Measurements from ENCODE around the gene MARCHF9. TPM values are rescaled to one million over a fixed set of nuclear protein-coding genes. Genes with fewer than 3 reads are reported as not detected.

The MARCHF9 gene
- total RNA-seq, 2 donors from 2014 or later: 13.6 to 15.8 TPM

DNA sequence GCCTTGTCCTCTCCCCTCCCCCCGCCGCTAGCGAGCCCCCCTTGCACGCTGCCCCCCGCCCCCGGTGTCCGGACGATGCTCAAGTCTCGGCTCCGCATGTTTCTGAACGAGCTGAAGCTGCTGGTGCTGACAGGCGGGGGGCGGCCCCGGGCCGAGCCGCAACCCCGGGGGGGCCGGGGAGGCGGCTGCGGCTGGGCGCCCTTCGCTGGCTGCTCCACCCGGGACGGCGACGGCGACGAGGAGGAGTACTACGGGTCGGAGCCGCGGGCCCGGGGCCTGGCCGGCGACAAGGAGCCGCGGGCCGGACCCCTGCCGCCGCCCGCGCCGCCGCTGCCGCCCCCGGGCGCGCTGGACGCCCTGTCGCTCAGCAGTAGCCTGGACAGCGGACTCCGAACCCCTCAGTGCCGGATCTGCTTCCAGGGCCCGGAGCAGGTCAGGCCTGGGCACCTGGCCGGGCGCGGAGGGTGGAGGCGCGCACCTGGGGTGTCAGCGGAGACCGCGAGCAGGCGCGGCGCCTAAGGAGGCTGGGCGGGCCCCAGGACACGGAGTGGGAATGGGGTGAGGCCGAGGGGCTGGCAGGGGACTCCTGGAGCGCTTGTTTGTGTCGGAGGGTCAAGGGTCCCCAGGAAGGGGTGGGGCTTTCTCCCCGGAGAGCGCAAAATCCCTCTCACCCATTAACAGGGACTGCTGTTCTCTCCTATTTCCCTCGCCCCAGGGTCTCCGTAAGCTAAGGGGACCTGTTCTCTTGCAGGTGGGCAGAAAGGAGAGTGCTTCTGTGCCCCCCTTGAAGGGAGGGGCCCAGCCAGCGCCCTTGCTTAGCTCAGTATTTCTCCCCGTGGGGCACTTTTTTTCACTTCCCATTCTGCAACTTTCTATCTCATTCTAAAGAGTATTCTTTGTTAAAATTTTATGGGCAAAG lies 810 bp downstream of the MARCHF9 start:
- no peak overlapping the region for H3K27ac ChIP-seq (ENCODE audit: low read depth, low read length)
- peaks cover 22% of the 10 kb centered on the region for H3K36me3 Mint-ChIP-seq (ENCODE audit: low read depth)
- H3K9ac ChIP-seq (ENCODE audit: extremely low read depth, low read length, poor library complexity, severe bottlenecking): no peak overlapping the region
- DNase-seq: peak; percentile 83
- no peaks in the 10 kb centered on the region for H3K9me3 Mint-ChIP-seq
- peaks cover 46% of the 10 kb centered on the region for H3K27me3 ChIP-seq (ENCODE audit: control insufficient read depth, insufficient read depth, low read length, poor library complexity, severe bottlenecking)
- peaks cover 12% of the 10 kb centered on the region for H3K36me3 ChIP-seq (ENCODE audit: control insufficient read depth, insufficient read depth, low read length)
- H3K4me3 Mint-ChIP-seq: peak overlapping the region; percentile 73
- H3K27me3 Mint-ChIP-seq (ENCODE audit: insufficient read depth): peaks cover 59% of the 10 kb centered on the region
- peak overlapping the region; percentile 79 for H3K4me3 ChIP-seq (ENCODE audit: low read length)
- H3K4me1 ChIP-seq (ENCODE audit: control insufficient read depth, insufficient read depth, low read length): peaks cover 4% of the 10 kb centered on the region
- no peak overlapping the region for H3K27ac Mint-ChIP-seq
- no peaks in the 10 kb centered on the region for H3K9me3 ChIP-seq (ENCODE audit: control insufficient read depth, low read length)
- TF ChIP-seq, protein P1, sequence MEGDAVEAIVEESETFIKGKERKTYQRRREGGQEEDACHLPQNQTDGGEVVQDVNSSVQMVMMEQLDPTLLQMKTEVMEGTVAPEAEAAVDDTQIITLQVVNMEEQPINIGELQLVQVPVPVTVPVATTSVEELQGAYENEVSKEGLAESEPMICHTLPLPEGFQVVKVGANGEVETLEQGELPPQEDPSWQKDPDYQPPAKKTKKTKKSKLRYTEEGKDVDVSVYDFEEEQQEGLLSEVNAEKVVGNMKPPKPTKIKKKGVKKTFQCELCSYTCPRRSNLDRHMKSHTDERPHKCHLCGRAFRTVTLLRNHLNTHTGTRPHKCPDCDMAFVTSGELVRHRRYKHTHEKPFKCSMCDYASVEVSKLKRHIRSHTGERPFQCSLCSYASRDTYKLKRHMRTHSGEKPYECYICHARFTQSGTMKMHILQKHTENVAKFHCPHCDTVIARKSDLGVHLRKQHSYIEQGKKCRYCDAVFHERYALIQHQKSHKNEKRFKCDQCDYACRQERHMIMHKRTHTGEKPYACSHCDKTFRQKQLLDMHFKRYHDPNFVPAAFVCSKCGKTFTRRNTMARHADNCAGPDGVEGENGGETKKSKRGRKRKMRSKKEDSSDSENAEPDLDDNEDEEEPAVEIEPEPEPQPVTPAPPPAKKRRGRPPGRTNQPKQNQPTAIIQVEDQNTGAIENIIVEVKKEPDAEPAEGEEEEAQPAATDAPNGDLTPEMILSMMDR (conservative IDR thresholded peaks at IDR 0.05): no peak
- WGBS, 2 experiments (ENCODE audit: insufficient coverage in 1 of 2, insufficient read length in 1 of 2): 0% methylated on average over 28 to 70 of the region's 76 CpGs
- peaks cover 36% of the 10 kb centered on the region for H3K4me1 Mint-ChIP-seq

DNA sequence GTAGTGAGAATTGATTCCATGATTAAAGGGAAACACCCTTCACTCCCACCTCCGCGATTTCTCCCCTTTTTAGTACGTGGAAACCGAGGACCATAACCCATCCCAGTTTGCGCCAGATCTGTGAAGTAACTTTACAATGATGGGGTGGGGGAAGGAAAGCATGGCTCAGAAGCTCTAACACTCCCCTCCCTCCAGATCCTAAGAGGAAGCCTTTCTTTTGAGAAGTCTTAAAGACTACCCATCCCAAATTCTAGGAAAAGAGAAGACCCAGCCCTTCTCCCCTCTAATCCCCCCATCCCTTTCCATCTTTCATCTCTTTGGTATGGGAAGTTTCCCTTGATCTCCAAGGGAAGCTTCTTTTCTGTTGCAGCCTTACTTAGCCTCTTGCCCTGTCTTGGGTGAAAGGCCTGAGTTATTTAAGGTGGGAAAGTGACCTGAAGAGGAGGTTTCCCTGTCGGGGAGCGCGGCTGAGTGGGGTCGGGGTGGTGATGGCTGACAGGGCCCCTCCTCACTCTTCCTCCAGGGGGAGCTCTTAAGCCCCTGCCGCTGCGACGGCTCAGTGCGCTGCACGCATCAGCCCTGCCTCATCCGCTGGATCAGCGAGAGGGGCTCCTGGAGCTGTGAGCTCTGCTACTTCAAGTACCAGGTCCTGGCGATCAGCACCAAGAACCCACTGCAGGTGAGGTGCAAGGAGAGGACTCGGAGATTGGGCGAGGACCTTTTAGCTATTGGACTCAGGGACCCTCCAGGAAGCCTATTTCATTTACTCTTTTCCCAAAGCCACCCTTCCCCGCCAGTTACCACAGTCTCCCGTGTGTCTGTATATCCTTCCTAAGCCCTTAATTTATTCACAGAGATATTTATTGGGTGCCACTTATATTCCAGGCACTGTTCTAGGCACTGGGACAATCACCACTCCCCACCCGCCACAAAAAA lies 1.8 kb downstream of the MARCHF9 start:
- Histone ChIP-seq H3K36me3 (ENCODE audit: control insufficient read depth, insufficient read depth, low read length) (peaks cover 7% of the 10 kb centered on the region), H3K9ac (ENCODE audit: extremely low read depth, low read length, poor library complexity, severe bottlenecking) (no peak overlapping the region), H3K9me3 (ENCODE audit: control insufficient read depth, low read length) (no peaks in the 10 kb centered on the region), H3K4me1 (ENCODE audit: control insufficient read depth, insufficient read depth, low read length) (no peaks in the 10 kb centered on the region), H3K4me3 (ENCODE audit: low read length) (peak overlapping the region; percentile 79), H3K27ac (ENCODE audit: low read depth, low read length) (no peak overlapping the region), H3K27me3 (ENCODE audit: control insufficient read depth, insufficient read depth, low read length, poor library complexity, severe bottlenecking) (peaks cover 56% of the 10 kb centered on the region)
- TF ChIP-seq, protein P1 (conservative IDR thresholded peaks at IDR 0.05): peak; percentile 92
- WGBS, 2 experiments (ENCODE audit: insufficient coverage in 1 of 2, insufficient read length in 1 of 2): 13 to 18% methylated on average over 5 to 16 of the region's 22 CpGs
- peak; percentile 95 for DNase-seq
- H3K36me3 Mint-ChIP-seq (ENCODE audit: low read depth): peaks cover 13% of the 10 kb centered on the region
- H3K9me3 Mint-ChIP-seq: no peaks in the 10 kb centered on the region
- peaks cover 29% of the 10 kb centered on the region for H3K4me1 Mint-ChIP-seq
- H3K27ac Mint-ChIP-seq: no peak overlapping the region
- peak overlapping the region; percentile 73 for H3K4me3 Mint-ChIP-seq
- peaks cover 68% of the 10 kb centered on the region for H3K27me3 Mint-ChIP-seq (ENCODE audit: insufficient read depth)

GRCh38 chr12:57757771-57758170 lies 2.9 kb downstream of the MARCHF9 start:
- H3K27me3 Mint-ChIP-seq (ENCODE audit: insufficient read depth): peaks cover 77% of the 10 kb centered on the region
- peaks cover 12% of the 10 kb centered on the region for H3K36me3 Mint-ChIP-seq (ENCODE audit: low read depth)
- TF ChIP-seq, protein P1 (conservative IDR thresholded peaks at IDR 0.05): no peak
- no peak overlapping the region for H3K9ac ChIP-seq (ENCODE audit: extremely low read depth, low read length, poor library complexity, severe bottlenecking)
- peaks cover 25% of the 10 kb centered on the region for H3K4me1 Mint-ChIP-seq
- no peak overlapping the region for H3K4me3 ChIP-seq (ENCODE audit: low read length)
- H3K27ac Mint-ChIP-seq: no peak overlapping the region
- H3K27me3 ChIP-seq (ENCODE audit: control insufficient read depth, insufficient read depth, low read length, poor library complexity, severe bottlenecking): peaks cover 67% of the 10 kb centered on the region
- H3K36me3 ChIP-seq (ENCODE audit: control insufficient read depth, insufficient read depth, low read length): peaks cover 7% of the 10 kb centered on the region
- WGBS, 2 experiments (ENCODE audit: insufficient coverage in 1 of 2, insufficient read length in 1 of 2): 74 to 88% methylated on average over 4 of the region's 4 CpGs
- no peaks in the 10 kb centered on the region for H3K9me3 Mint-ChIP-seq
- no peak overlapping the region for H3K4me3 Mint-ChIP-seq
- no peaks in the 10 kb centered on the region for H3K4me1 ChIP-seq (ENCODE audit: control insufficient read depth, insufficient read depth, low read length)
- H3K27ac ChIP-seq (ENCODE audit: low read depth, low read length): no peak overlapping the region
- no peaks in the 10 kb centered on the region for H3K9me3 ChIP-seq (ENCODE audit: control insufficient read depth, low read length)
- no peak for DNase-seq

All from endodermal cell (in vitro differentiated cells).